ENCODE data around the gene ELAVL4.

ELAVL4 gene

DNA sequence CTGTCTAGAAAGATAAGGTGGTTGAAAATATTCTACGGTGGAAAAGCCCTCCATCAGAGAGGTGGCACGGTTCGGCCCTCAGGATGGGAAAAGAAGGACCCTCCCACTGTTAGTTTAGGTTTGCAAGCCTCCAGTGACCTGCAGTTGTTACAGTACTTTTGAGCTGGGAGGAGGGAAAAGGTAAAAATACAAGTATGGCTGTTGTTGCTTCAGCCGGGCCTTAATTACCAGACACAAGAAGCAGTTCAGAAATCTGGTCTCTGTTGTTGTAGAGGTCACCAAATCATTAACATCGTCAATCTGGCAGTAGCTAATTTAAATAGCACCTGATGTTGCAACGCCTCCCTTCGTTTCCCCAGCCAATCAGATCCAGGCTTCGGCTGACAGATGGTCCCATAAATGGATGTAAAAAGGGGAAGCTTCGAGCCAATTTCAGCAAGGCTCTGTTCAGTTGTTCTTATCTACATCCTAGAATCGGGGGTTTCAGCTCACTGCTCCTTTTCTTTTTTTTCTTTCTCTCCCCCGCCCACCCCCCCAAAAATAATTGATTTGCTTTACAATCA lies at the start of gene ELAVL4:
Gene ELAVL4 (plus strand): TSS at position 424 of the 563 bp plus-strand sequence. CDS start 270 bp downstream, outside the sequence.
- in situ Hi-C loops (cut with MboI; ENCODE audit: low sequenced_read_pairs), result no loop called here

DNA sequence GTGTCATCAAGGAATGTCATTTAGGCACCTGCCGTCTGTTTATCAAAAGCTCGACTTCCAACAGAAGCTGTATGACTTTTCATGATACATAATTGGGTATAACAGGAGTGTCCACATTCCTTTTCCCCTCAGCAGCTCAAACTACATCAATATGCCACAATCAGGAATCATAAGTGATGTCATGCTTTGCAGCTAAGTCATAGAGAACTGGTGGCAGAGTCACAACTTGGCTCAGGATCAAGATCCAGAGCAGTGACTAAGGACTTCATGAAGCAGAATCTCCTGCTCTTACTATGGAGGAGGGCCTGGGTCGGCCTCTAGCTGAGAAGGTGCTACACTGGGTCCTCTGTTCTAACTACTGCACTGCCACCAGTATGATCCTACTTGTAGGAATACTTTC lies 48.4 kb upstream of the ELAVL4 start:
- in situ Hi-C loops (cut with MboI; ENCODE audit: low sequenced_read_pairs), result no loop called here

DNA sequence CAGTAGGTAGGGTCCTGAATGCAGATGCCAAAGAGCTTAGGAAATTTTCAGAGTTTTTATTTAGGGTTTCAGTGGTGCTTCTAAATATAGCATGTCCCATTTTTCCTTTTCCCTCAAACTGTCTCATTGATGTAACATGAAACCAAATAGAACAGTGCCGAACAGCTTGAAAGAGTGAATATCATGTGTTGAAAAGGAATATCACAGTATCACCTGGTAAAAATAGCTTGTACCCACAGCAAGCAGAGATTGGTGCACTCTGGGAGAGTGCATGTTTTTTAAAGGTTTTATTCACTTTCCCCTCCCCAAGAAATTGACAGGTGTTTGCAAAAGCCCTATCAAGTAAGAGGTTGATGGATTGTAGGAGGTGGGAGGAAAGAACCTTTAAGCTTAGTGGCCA lies 41.9 kb upstream of the ELAVL4 start:
- in situ Hi-C loops (cut with MboI; ENCODE audit: low sequenced_read_pairs), result no loop called here

DNA sequence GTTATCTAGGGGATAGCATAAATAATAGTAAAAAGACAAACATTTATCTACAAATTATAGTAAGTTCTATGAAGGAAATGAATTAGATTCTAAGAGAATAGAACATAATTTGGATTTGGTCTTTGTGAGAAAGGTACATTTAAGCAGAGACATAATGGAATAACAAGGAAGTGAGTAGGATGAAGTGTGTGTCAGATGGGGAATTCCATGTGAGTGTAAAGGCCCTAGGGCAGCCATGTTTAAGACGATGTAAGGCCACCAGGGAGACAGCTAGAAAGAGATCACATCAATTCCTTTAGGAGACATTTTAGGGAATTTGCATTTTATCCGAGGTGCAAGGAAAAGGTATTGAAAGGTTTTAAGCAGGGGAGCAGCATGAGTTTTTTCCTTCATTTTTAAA lies 33.8 kb upstream of the ELAVL4 start:
- in situ Hi-C loops (cut with MboI; ENCODE audit: low sequenced_read_pairs), result no loop called here

DNA sequence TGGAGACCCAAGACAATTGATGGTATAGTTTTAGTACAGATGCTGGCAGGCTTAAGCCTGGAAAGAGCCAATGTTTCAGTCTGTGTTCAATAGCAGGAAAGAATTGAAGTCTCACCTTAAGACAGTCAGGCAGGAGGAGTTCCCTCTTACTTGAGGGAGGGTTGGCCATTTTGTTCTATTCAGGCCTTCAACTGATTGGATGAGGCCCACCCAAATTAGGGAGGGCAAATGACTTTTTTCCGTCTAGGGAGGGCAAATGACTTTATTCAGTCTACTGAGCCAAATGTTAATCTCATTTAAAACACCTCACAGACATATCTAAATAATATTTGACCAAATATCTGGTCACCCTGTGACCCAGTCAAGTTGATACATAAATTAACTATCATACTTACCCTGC lies 31.4 kb upstream of the ELAVL4 start:
- in situ Hi-C loops (cut with MboI; ENCODE audit: low sequenced_read_pairs), result no loop called here

DNA sequence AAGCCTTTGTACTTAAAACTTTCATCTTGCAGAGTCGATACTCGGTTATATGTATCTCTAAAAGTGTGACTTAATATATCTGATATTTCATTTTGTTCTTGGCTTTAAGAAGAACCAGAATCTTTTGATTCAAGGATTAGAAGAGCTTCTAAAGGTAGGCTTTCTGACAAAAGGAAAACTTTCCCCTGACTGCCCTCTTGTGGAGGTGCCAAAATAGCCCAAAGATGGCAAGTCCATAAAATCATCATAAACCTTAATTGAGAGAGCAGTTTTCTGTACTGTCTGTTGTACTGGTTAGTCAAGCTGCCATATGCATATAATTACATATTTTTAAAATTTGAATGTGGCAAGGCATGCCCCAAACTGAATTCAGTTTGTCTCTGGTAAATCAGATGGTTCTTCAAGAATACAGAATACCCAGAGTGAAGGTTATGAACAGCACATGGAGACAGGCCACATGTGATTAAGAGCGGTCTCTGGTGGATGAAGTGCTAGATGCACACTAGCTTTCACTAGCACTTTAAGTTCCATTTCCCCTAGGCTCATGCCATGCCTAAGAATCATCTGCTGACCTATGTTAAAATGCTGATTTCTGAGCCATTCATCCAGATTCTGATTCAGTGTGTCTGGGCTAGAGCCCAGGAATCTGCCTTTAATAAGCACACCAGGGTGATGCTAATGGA lies 27.7 kb upstream of the ELAVL4 start:
- in situ Hi-C loops (cut with MboI; ENCODE audit: low sequenced_read_pairs), result no loop called here

DNA sequence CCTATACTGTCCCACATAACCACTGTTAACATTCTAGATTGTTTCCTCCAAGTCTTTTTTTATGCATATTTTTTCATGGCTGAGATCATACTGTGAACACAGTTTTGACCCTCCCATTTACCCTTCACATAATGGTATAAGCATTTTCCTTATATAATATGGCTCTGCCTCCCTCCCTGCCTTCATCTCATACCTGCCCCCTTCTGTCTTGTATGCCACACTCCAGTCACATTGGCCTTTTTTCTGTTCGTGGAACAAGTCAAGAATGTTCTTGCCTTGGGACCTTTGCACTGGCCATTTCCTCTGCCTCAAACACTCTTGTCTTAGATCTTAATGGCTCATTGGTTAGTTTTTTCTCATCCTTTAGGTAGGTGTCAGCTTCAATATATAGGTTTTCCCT lies 24.3 kb upstream of the ELAVL4 start:
- in situ Hi-C loops (cut with MboI; ENCODE audit: low sequenced_read_pairs), result no loop called here

DNA sequence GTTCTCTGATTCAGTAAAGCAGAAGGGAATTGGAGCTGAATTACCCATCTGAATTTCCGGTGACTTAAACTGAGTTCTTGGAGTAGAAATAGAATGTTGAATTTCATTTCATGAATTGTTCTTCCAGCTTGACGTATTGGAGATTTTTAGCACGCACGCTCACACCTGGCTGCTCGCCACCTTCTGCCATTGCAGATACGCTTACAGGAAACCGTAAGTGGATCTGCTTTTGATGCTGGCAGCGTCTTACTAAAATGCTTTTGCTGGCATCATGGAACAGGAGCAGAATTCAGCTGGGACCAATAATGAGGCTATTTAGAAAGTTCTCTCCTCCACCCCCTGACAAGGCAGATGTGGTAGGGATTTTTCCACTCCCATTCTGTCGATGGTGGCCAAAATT lies 17.7 kb upstream of the ELAVL4 start:
- in situ Hi-C loops (cut with MboI; ENCODE audit: low sequenced_read_pairs), result no loop called here

DNA sequence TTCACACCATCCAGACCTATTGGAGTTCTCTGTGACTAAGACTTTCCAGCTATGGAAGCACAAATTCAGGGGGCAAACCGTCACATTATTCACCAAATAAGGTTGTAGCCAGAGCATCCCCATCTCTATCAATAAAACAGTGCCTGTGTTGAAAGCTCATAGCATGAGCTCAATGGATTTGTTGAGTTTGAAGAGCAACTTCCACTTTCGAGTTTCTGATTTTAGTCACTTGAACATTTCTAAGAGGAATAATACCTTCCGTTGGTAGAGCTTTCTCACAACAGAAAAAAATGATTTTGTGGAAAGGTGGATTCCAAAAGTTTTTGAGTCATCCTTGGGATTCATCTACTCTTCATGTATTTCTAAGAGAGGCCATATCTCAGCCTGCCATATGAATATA lies 13.0 kb upstream of the ELAVL4 start:
- in situ Hi-C loops (cut with MboI; ENCODE audit: low sequenced_read_pairs), result no loop called here

DNA sequence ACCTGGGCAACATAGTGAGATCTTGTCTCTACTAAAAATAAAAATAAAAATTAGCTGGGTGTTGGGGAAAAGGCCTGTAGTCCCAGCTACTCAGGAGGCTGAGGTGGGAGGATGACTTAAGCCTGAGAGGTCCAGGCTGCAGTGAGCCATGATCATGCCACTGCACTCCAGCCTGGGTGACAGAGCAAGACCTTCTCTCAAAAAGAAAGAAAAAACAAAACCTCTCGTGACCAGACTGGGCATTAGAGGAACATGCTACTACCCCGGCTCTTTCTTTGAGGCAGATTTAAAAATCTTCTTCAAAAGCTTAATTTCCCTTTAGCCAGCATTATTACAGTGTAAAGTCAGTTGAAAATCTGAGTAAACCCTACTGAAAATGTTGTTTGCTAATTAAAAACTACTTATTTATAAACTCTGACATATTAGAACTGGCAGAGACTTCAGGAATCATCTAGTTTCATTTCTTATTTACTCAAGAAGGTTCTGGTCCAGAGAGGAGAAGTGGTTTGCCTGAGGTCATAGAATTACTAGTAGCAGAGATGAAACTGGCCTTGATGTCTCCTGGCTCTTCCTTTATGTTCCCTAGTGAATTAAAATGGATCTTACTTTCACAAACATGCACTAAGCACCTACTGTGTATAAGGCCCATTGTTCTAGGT lies 11.6 kb upstream of the ELAVL4 start:
- in situ Hi-C loops (cut with MboI; ENCODE audit: low sequenced_read_pairs), result no loop called here

DNA sequence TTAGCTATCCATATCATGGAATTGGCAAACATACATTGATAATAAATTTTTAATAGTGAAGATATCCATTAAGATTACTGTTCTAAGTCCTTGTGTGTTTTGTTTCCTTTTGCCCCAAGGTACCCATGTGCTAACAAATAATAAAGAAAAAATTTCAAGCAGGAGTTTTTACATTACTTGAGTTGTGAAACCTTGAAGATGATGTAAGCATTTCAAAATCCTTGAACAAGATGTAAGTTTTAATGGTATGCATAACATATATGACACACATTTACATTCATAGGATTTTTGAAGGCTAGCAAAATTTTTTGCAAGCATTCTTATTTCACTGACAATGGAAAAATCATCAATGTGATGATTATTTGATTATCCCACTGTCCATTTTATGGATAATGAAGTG lies 10.9 kb upstream of the ELAVL4 start:
- in situ Hi-C loops (cut with MboI; ENCODE audit: low sequenced_read_pairs), result no loop called here

DNA sequence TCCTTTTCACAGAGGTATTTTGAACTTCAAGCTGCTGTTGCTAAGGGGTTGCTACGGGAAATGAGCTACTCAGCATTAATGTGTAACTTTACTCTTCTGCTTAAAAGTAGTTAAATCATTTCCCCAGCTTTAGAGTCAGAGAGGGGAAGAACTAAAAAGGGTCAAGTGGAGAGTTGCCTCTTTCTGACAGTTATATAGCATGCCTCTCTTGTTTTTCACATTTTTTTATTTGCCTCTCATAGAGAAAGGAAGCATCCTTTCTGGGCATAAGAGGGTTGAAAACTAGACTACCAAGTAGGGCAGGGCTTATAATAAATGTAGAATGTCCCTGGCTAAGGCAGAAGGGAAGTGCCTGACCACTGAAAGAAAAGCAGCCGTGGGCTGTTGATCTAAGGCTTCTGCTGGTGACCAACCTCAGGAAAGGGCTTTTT lies 10.1 kb upstream of the ELAVL4 start:
- in situ Hi-C loops (cut with MboI; ENCODE audit: low sequenced_read_pairs), result no loop called here

DNA sequence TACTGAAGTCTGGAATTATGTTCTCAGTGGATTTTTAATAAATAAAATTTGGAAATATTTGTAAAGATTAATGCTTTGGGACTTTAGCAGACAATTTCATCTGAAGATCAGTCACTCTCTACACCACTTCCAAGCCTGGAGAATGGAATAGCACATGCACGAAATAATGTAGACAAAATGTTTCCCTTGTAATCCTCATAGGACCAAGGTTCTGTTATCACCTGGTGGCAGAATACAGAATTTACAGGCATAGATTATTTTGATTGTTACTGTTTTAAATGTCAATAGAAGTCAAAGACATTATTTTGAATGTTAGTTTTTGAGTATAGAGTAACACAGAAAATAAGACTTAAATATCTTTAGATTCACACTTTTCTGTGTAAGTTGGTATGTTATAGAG lies 9.1 kb upstream of the ELAVL4 start:
- in situ Hi-C loops (cut with MboI; ENCODE audit: low sequenced_read_pairs), result no loop called here

DNA sequence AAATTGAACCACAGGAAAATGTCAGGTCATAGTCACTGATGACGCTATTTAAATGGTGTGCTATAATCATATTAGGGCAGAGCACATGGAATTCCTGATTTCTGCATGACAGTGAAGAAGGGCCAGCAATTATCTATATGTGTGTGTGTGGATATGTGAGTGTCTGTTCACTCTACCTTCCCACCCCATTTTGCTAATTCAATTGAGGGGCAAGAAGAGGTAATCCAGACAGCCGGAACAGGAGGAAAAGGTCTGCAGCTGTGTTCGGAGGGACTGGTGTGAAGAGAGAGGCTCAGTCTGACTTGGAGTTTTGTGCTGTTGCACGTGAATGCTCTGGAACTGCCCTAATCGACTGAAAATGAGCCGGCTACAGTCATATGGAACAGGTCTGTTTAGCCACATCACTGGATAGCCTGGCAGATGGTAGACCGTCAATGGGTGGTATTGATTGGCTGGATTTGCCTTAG lies 5.1 kb upstream of the ELAVL4 start:
- in situ Hi-C loops (cut with MboI; ENCODE audit: low sequenced_read_pairs), result no loop called here

DNA sequence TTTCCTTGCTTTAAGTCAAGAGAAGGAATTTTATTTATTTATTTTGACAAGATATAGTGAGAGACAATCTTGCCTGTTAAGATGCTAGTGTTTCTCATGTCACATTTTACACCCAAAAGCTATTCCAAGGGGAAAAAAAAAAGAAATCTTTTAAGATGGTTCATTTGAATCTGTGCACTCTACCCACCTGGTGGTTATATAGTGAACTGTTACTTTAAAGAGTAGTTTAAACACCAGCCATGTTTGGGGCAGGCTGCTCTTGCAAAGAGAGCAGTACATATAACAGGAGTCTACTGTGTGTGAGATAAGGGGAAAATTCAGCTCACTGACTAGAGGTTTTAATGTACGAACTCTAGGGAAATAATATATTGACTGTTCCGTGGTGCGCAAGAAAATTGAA lies 3.3 kb upstream of the ELAVL4 start:
- in situ Hi-C loops (cut with MboI; ENCODE audit: low sequenced_read_pairs), result no loop called here

DNA sequence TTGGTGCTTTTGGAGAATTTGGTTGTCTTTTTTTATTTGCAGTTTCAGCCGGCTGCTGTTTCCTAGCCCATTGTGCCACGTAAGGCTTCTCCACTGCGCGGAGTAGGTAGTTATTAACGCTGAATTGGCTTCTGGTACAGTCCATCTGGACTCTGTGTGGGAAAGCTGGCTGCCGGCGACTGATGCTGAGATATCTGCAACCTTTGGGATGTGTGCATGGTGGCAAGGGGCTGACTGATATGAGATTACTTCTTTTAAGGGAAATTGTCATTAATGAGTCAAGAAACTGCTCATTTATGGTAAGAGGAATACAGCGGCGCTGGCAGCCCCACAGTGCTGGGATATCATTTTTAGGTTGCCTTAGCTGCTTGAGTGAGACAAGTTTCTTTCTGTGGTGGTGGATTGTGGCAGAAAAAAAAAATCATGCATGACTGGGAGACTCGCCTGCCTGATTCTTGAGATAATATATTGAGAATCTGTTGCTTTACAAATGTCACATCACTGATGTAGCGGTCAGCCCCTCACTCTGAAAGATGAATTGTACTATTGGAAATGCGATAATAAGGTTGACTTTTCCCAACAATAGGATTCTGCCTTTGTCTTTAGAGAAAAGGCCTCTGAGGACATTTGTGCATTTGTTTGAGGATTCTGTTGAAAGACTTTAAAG lies 2.5 kb upstream of the ELAVL4 start:
- in situ Hi-C loops (cut with MboI; ENCODE audit: low sequenced_read_pairs), result no loop called here

DNA sequence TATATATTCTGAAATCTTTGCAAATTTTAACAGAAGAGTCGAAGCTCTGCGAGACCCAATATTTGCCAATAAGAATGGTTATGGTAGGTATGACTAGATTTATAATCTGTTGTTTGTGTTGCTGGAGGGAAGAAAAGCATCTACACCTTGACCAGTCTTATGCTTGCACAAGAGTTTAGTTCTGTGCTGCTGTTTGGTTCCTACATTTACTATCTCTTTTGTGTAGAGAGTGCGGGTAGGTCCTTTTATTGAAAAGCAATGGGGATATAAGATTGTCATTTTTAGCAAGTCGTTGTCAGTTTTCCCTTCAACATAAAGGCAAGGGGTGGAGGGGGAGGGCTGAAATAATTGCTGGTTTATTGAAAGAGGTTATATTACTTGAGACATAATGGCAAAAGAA lies 396 bp downstream of the ELAVL4 start:
- in situ Hi-C loops (cut with MboI; ENCODE audit: low sequenced_read_pairs), result no loop called here

DNA sequence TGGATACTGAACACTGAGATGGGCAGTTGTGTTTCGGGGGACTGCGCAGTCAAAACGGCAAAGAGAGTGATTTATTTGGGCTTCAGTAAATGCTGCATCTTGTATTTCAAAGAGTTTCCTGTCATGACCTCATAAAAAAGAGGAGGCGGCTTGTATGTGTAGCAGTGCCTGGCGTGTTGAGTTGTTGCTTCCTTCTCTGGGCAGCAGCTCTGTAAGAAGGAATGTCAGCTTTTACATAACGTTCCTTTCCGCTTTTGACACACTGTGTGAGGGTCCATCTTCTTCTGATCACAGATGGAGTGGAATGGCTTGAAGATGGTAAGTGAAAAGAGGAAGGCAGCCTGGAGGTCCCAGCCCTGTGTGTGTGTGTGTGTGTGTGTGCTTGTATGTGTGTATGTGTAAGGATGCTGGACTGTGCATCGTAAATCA lies 941 bp downstream of the ELAVL4 start:
- in situ Hi-C loops (cut with MboI; ENCODE audit: low sequenced_read_pairs), result no loop called here

DNA sequence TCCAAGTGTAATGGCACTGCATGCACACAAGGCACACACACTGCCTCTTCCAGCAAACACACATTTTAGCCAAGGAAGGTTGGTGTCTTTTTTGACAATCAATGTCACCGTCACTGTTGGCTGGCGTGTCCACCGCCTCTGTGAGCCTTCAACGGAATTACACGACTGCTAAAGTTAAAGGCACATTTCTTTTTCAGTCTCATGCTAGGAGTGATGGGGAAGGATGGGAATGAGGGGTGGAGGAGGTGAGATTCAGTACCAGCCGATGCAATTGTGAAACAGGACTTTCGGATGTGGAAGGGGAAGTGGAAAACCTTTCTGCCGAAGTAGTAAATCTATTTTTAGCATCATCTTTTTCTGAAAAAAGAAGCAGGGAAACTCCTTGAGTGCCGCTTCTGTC lies 1.4 kb downstream of the ELAVL4 start:
- in situ Hi-C loops (cut with MboI; ENCODE audit: low sequenced_read_pairs), result no loop called here

DNA sequence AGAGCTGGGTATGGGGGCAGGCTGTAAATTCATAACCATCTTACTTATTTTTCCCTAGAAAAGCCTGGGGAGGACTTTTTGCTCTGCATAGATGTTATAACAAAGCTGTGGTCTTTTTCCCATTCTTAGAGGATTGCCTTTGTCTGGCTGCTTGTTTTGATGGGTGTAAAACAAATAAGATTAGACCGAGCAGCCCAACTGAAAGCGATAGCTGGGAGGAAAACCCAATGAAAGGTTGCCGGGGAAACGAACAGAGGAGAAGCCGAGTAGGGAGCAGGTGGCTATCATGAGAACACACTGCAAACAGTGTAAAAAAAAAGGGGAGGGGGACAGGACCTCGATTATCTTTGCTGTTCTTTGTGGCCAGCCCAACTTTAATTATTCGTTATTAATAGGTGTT lies 1.9 kb downstream of the ELAVL4 start:
- in situ Hi-C loops (cut with MboI; ENCODE audit: low sequenced_read_pairs), result no loop called here

DNA sequence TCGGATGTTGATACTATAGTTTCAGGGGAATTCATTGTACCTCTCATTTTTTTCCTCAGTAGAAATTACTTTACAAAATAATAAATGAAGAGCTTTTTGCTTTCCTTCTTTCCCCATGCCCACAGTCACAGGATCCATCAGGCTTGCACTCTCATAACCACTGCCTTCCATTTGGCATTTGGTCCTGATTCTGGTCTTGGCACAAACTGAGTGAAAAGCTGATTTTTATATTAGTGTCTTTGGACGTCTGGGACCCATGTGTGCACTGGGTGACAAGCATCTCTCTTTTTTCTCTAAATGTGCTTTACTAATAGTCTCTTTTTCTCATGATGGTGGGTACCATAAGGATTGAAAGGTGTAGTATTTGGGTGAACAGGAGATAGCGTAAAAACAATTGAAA lies 2.8 kb downstream of the ELAVL4 start:
- in situ Hi-C loops (cut with MboI; ENCODE audit: low sequenced_read_pairs), result no loop called here

DNA sequence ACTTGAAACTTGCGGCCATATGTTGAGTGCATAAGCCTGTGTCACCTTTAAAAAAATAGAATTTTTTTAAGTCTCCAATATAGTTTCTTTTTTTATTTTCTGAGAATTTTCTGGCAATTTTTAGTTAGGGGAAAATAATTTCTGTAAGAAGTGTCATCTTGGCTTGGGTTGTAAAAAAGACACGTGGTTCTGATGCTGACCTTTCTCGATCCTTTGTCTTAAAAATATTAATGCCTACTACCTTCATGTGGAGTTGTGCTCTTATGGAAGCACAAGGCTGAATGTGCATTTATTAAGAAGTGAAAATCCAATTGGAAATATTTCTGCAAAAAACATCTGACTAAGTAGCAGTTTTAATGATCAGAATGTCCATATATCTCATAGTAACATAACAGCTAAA lies 3.5 kb downstream of the ELAVL4 start:
- in situ Hi-C loops (cut with MboI; ENCODE audit: low sequenced_read_pairs), result no loop called here
